Choroid plexus epithelial cell (primary cell): Measurements from ENCODE around the gene CYP4F12.

ENCODE experiments used
- DNase-seq: peaks from one replicate; pipeline ENCODE4 v3.0.0-alpha.2; 2010; ENCODE audit warnings: low read depth
- H3K4me3 ChIP-seq: 2 replicates; pipeline ENCODE4 v1.5.1; 2011; ENCODE audit warnings: low read depth, mild to moderate bottlenecking, control low read depth, low read length, moderate library complexity
- CTCF ChIP-seq: conservative IDR thresholded peaks from 2 replicates; pipeline ENCODE4 v1.5.1; 2011; ENCODE audit warnings: low read depth, mild to moderate bottlenecking, control low read depth, inconsistent platforms, low read length, moderate library complexity

CYP4F12 gene

GRCh38 chr19:15680478-15681322 lies 7.8 kb downstream of the CYP4F12 start:
- no peak for TF ChIP-seq CTCF
- H3K4me3 ChIP-seq, result no peak overlapping the region
- DNase-seq, result no peak

GRCh38 chr19:15683411-15683810 lies 10.5 kb downstream of the CYP4F12 start:
- DNase-seq, result no peak
- no peak for TF ChIP-seq CTCF
- no peak overlapping the region for H3K4me3 ChIP-seq

GRCh38 chr19:15684828-15685227 lies 11.9 kb downstream of the CYP4F12 start:
- no peak for DNase-seq
- TF ChIP-seq CTCF, result no peak
- no peak overlapping the region for H3K4me3 ChIP-seq

- TF ChIP-seq CTCF, result no peak
- DNase-seq, result no peak
- no peak overlapping the region for H3K4me3 ChIP-seq
Measured at GRCh38 chr19:15696654-15697194, 23.8 kb downstream of the CYP4F12 start.

- no peak for DNase-seq
- TF ChIP-seq CTCF, result no peak
- no peak overlapping the region for H3K4me3 ChIP-seq
Measured at GRCh38 chr19:15701757-15702533, 29.1 kb downstream of the CYP4F12 start.

GRCh38 chr19:15702534-15702930 lies 29.6 kb downstream of the CYP4F12 start:
- no peak for TF ChIP-seq CTCF
- peak; percentile 22 for DNase-seq
- H3K4me3 ChIP-seq, result no peak overlapping the region
